SIG-M5 (cell line): ENCODE measurements around the gene DHCR7.
"Not testable (repeated sequence)": the region's sequence is repeated elsewhere in the genome, so short reads cannot be mapped to it uniquely, and the experiment has no call there.

Experiments
- DNase-seq: peaks from one replicate; lab custom pipeline; 2025; lab: John Stamatoyannopoulos, UW

Gene DHCR7

GRCh38 chr11:71437879-71438278 lies 10.3 kb downstream of the DHCR7 start:
- DNase-seq, result no peak

GRCh38 chr11:71437399-71437798 lies 10.8 kb downstream of the DHCR7 start:
- no peak for DNase-seq

GRCh38 chr11:71436861-71437260 lies 11.3 kb downstream of the DHCR7 start:
- no peak for DNase-seq

- no peak for DNase-seq
Observed at GRCh38 chr11:71435278-71435951, 12.8 kb downstream of the DHCR7 start.

- DNase-seq, result no peak
Observed at GRCh38 chr11:71434576-71435130, 13.5 kb downstream of the DHCR7 start.

- DNase-seq, result no peak
Observed at GRCh38 chr11:71433648-71434450, 14.3 kb downstream of the DHCR7 start.

- no peak for DNase-seq
Observed at GRCh38 chr11:71432761-71433647, 15.2 kb downstream of the DHCR7 start.

- no peak for DNase-seq
Observed at GRCh38 chr11:71431271-71431670, 16.9 kb downstream of the DHCR7 start.

GRCh38 chr11:71430166-71430565 lies 18.0 kb downstream of the DHCR7 start:
- DNase-seq, result no peak

- DNase-seq, result no peak
Observed at GRCh38 chr11:71429701-71430100, 18.5 kb downstream of the DHCR7 start.

GRCh38 chr11:71428861-71429435 lies 19.2 kb downstream of the DHCR7 start:
- DNase-seq, result no peak

GRCh38 chr11:71426413-71426812 lies 21.8 kb downstream of the DHCR7 start:
- no peak for DNase-seq

- DNase-seq, result no peak
Observed at GRCh38 chr11:71425860-71426259, 22.3 kb downstream of the DHCR7 start.

- DNase-seq, result no peak
Observed at GRCh38 chr11:71425409-71425808, 22.8 kb downstream of the DHCR7 start.

- no peak for DNase-seq
Observed at GRCh38 chr11:71423181-71423790, 24.9 kb downstream of the DHCR7 start.

- DNase-seq, result not testable (repeated sequence)
Observed at GRCh38 chr11:71422318-71422717, 25.9 kb downstream of the DHCR7 start.

- DNase-seq, result no peak
Observed at GRCh38 chr11:71421392-71421950, 26.7 kb downstream of the DHCR7 start.

- DNase-seq, result no peak
Observed at GRCh38 chr11:71420455-71421241, 27.5 kb downstream of the DHCR7 start.

- DNase-seq, result no peak
Observed at GRCh38 chr11:71418643-71419042, 29.6 kb downstream of the DHCR7 start.

GRCh38 chr11:71414645-71415044 lies 33.5 kb downstream of the DHCR7 start:
- DNase-seq, result no peak
